ENCODE results near the gene MRPL3.

MRPL3 gene

GRCh38 chr3:131535596-131535995 is 32.8 kb upstream of the MRPL3 start:
- peak; percentile 42 for DNase-seq (ENCODE audit: low read depth)

GRCh38 chr3:131535131-131535530 is 32.4 kb upstream of the MRPL3 start:
- no peak for TF ChIP-seq CTCF (conservative IDR thresholded peaks at IDR 0.05; ENCODE audit: low read length)
- peak; percentile 85 for DNase-seq (ENCODE audit: low read depth)

More at GRCh38 chr3:131535596-131535995, 32.8 kb upstream of the MRPL3 start:
- no peak overlapping the region for H3K4me3 ChIP-seq (ENCODE audit: low read length)
- no peak for TF ChIP-seq CTCF (conservative IDR thresholded peaks at IDR 0.05; ENCODE audit: low read length)

GRCh38 chr3:131532645-131533044 is 29.9 kb upstream of the MRPL3 start:
- no peak for DNase-seq (ENCODE audit: low read depth)
- TF ChIP-seq CTCF (conservative IDR thresholded peaks at IDR 0.05; ENCODE audit: low read length) = no peak
- H3K4me3 ChIP-seq (ENCODE audit: low read length) = no peak overlapping the region

More at GRCh38 chr3:131535131-131535530, 32.4 kb upstream of the MRPL3 start:
- H3K4me3 ChIP-seq (ENCODE audit: low read length) = no peak overlapping the region

GRCh38 chr3:131530843-131531242 is 28.1 kb upstream of the MRPL3 start:
- no peak for DNase-seq (ENCODE audit: low read depth)
- no peak for TF ChIP-seq CTCF (conservative IDR thresholded peaks at IDR 0.05; ENCODE audit: low read length)
- no peak overlapping the region for H3K4me3 ChIP-seq (ENCODE audit: low read length)

GRCh38 chr3:131530388-131530787 is 27.6 kb upstream of the MRPL3 start:
- no peak overlapping the region for H3K4me3 ChIP-seq (ENCODE audit: low read length)
- DNase-seq (ENCODE audit: low read depth) = no peak
- TF ChIP-seq CTCF (conservative IDR thresholded peaks at IDR 0.05; ENCODE audit: low read length) = no peak

GRCh38 chr3:131526801-131527347 is 24.1 kb upstream of the MRPL3 start:
- DNase-seq (ENCODE audit: low read depth) = peak; percentile 50
- peak overlapping the region; percentile 54 for H3K4me3 ChIP-seq (ENCODE audit: low read length)
- TF ChIP-seq CTCF (conservative IDR thresholded peaks at IDR 0.05; ENCODE audit: low read length) = peak; percentile 55

- no peak for DNase-seq (ENCODE audit: low read depth)
- TF ChIP-seq CTCF (conservative IDR thresholded peaks at IDR 0.05; ENCODE audit: low read length) = no peak
- H3K4me3 ChIP-seq (ENCODE audit: low read length) = no peak overlapping the region
Measured at GRCh38 chr3:131518680-131519079, 15.9 kb upstream of the MRPL3 start.

All from AG10803 (cell line).